HTERT RPE-1 (cell line): Measurements from ENCODE around the gene TRIM54.
"Not testable (repeated sequence)": the region's sequence is repeated elsewhere in the genome, so short reads cannot be mapped to it uniquely, and the experiment has no call there.

Source experiments
- in situ Hi-C: fragments of 300-500 bp; cut with MboI; formaldehyde crosslinking; loops from 4 replicates; pipeline ENCODE4 v1.14.3; 2020; ENCODE audit warnings: low sequenced_read_pairs

TRIM54 gene

DNA sequence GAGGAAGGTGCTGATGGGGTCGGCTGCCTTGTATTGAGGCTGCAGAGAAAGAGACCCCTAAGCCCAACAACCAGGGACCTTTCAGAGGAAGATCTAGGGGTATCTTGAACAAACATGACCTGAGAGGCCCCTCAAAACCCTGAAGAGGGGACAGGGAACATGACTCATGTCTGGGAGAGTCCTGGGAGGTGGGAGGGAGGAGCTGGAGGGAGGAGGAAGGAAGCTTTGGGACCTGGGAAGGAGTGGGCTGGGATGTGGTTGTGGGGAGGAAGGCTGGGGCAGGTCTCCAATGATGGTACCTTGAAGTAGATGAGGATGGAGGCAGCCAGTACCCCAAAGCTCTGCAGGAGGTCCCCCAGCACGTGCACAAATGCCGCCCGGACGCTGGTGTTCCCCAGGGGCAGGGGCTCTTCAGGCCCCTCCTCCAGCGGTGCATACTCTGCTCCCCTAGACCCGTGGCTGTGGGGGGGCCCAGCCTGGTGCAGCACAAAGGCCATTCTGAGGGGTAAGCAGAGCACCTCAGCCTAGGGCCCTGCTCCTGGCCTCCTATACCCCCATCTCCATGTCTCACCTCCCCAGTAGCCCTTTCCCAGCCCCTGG is 25.3 kb upstream of the TRIM54 start:
- in situ Hi-C loops: no loop called here

DNA sequence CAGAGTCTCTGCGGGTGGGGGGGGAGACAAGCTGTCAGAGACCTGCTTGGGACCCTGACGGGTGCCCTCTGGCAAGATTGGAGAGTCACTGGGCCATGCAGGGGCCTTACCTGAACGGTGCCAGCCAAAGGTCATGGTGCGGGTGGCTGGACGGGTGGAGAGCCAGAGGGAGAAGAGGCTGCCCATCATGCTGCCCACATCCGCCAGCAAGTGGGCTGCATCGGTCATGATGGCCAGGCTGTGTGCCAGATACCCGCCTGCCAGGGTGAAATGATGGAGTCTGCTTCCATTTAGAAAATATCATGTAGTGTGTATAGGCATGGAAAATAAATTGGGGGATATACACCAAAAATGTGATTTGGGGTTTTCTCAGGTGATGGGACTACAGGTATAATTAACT is 24.2 kb upstream of the TRIM54 start:
- in situ Hi-C loops: no loop called here

DNA sequence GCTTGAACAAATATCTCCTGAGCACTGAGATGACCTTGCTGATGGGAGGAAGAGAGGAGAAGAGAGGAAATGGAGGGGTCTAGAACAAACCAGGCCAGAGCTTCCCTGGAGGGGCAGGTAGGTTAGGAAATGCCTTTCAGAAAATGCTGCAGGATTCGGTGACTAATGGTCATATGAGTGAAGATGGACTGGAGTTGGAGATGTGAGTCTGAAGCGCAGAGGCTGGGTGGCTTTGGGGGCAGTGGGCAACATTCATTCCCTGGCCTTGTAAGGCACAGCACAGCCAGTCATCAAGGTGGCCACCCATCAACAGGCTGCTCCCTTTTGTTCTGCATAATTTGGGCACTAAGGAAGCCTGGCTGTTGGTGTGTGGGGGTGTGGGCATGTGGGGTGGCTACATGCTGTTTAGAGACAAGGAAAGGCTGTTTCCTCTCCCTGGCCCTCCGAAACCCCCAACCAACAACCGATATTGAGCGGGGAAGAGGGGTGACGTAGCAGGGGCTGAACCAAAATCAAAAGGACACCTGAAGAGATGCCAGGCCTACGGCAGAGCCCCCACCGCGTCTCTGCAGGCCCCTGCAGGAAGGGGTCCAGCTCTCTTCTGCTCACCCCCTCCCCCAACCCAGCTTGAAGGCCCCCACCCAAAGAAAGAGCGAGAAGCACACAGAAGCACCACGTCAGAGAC is 20.8 kb upstream of the TRIM54 start:
- in situ Hi-C loops: no loop called here

DNA sequence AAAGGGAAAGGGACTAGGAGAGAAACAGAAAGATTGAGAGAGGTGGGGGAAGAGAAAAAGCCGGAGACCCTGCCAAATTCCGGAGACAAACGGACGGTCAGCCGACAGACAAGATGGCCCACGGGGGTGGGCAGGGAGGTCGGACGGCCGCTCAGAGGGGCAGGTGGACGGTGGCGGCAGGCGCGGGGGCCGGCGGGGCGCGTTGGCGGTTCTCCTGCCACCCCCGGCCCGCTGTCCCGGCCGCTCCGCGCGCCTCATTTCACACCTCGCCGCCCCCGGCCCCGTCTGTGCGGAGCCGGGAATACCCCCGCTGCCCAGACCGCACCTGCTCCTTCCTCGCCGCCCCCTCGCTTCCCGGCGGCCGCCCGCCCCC is 20.3 kb upstream of the TRIM54 start:
- in situ Hi-C loops: no loop called here

DNA sequence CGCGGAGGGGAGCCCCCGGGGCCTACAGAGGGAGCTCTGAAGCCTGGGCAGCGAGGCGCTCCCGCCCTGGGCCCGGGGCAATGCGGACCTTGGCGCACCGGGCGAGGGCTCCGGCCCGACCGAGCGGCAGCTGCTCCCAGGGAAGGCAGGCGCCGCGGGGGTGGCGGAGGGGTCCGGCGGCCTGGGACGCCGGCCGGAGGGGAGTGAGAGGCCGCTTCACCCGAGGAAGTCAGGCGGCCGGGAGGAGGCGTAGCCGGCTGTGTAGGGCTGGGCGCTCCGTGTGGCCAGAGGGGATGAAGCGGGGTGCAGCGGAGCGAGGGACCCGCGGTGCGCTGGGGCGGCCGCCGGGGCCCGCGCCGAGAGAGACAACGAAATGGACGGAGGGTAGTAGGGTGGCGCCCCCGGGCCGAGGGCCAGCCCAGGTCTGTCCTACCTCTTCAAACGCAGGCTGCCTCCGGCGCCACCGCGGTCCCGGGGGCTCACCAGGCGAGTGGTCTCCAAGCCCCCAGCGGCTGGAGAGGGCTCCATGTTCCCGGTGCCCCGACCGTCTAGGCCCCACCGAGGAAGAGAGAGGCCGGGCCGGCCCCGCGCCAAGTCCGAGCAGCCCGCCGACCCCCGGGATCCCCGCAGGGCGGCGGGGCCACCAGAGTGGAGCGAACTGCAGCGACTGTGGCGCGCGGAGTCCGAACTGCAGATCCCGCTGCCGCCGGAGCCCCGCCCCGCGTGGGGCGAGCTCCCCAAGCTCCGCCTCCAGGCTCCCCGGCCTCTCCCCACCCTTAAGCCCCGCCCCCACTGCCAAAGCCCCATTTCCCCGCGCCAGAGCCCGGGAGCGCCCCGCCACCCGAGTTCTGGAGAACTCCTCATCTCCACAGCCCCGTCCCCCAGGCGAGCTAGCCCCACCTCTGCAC is 19.6 kb upstream of the TRIM54 start, which contains the start of gene SLC30A3:
Gene SLC30A3, minus strand, starts transcription at position 669 of the 908 bp plus-strand sequence. Its CDS starts 141 bp downstream, at position 528.
- in situ Hi-C loops: no loop called here

DNA sequence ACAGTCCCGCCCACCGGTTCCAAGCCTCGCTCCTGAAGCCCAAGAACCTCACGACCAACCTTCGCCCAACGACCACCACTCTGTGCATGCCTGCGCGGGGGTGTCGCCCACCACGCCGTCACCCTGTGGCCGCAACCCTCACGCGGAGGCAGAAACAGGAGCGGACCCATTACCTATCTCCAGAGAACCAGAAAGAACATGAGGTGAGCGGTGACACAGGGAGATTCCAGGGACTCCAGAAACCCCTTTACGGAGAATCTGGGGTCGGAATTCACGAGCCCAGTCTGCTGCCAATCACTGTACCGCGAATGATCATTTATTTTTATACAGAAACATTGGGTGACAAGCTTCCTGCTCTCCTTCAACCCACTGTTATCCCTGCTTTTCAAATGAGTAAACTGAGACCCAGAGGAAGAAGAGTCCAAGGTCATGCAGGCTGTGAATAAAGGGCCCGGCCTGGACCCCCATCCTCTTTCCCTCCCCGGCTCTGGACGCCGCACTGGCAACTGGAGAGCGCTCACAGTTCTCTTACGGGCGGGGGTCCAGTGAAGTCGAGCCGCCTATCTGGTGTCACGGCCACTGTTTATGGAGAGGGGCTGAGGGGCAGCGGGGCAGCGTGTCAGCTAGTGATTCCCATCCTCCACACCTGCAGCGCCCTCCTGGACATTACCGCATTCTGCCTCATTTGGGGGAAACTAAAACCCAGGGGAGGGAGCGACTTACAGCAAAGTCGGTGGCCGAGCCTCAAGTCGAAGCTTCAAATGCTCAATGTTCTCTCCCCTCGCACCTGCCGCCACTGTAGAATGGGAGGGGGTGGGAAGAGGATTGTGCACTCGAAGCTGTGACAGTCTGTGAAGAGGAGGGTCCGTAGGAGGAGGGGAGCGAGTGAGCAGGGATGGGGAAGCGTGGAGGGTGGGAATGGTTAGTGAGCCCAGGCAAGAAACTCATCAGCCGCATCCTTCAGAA is 18.7 kb upstream of the TRIM54 start:
- in situ Hi-C loops: no loop called here

DNA sequence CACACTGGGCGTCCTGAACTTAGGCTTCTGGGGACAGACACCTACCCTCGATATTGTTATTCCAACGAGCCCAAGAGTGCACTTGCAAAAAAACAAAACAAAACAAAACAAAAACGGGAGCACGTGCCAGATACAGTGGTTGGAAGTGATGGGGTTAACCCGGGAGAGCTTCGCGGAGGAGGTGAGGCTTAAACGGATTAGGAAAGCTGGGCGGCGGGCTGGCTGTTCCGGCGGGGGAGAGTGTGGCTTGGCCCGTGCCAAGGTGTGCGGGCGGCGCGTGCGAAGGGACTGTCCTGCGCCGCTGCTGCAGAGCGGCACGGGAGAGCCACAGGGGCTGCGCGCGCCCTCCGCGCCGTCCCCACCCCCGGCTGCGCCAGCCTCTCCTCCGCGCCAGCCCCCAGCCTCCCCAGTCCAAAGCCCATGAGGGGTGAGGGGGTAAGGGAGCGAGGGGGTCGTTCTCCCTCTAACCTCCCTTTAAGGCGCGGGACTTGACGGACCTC is 17.9 kb upstream of the TRIM54 start:
- in situ Hi-C loops: no loop called here

DNA sequence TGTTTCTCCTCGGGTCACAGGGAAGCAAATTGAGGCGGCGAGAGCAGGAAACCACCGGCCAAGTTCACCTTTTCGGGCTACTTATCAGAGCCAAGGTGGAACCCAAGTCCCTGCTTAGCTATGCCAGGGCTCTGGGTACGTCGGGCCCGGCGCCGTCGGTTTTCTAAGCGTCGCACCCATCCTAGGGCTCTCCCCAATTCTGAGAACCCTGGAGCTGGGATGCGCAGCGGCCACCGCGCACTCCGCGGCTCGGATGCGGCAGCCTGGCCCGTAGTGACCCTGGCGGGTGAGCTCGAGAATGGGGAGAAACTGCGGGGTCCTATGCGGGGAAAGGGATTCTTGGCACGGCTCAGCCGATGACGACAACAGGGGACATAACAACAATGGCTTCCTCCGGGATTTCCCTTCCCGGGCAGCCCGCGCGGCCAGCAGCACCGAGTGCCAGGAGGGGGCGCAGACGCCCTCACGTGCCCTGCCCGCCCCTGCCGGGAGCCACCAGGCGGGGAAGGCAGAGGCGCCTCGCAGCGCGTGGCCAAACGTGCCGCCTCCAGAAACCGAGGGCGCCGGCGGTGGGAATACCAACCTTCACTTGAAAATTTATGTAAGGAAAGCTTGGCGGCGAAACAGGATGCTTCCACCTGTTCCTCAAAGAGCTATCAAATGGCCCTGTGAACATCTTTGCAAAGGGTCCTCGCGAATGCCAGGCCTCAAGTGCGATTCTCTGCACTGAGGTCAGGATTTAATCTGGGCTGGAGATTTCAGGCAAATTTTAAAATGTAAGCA is 17.3 kb upstream of the TRIM54 start:
- in situ Hi-C loops: no loop called here

DNA sequence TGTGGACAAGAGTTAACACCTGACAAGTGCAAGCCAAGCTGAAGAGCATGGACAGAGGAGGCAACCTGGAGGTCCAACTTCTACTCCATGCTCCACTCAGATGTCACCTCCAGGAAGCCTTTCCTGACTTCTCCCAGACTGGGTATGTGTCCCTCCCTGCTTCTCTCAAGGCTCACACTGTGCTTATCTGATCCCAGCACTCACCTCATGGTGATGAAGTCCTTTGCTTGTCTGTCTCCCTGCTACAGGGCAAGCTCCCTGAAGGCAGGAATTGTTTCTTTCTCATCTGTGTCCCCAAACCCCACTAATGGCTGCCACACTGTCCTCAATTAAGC is 16.7 kb upstream of the TRIM54 start:
- in situ Hi-C loops: no loop called here

DNA sequence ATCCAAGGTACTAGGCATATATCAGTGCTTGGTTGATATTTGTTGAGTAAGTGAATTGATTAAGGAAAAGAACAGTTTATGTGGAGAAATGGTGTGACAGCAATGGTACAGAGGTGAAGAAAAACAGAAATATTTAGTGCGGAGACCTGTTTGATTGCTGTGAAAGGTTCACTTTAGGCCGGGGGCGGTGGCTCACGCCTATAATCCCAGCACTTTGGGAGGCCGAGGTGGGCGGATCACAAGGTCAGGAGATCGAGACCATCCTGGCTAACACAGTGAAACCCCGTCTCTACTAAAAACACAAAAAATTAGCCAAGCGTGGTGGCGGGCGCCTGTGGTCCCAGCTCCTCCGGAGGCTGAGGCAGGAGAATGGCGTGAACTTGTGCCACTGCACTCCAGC is 13.9 kb upstream of the TRIM54 start:
- in situ Hi-C loops: not testable (repeated sequence)

DNA sequence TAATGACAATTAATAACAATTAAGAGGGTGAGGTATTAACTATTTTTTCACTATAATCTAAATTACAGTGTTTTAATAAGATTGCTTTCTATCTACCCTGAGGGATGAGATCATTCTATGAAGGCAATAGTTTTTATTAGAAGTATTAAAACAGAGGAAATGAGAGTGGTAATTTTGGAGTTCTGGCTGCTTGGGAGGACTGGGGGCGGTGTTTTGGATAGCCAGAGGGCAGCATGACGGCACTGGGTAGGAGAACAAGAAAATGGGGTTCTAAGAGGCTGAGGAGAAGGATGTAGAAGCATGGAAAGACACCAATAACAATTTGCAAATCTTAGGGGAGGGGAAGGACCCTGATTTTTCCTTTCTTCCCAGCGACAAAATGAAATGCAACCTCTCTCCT is 12.1 kb upstream of the TRIM54 start:
- in situ Hi-C loops: no loop called here

DNA sequence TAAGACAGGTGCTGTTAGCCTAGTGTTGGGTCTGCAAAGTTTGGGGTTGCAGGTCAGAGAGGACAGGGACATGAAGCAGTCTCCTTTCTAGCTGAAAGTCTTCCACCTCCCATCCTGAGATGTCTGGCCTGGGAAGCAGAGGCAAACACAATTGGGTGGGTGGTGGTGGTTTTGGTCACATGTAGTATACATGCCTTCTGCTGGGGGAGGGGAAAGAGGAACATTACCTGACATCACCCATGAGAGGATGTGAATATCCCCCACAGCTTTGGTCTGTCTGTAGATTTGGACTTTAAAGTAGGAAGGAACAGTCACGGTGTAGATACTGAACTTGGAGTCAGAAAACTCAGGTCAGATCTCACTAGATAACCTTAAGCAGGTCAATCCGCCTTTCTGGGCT is 11.6 kb upstream of the TRIM54 start:
- in situ Hi-C loops: no loop called here

DNA sequence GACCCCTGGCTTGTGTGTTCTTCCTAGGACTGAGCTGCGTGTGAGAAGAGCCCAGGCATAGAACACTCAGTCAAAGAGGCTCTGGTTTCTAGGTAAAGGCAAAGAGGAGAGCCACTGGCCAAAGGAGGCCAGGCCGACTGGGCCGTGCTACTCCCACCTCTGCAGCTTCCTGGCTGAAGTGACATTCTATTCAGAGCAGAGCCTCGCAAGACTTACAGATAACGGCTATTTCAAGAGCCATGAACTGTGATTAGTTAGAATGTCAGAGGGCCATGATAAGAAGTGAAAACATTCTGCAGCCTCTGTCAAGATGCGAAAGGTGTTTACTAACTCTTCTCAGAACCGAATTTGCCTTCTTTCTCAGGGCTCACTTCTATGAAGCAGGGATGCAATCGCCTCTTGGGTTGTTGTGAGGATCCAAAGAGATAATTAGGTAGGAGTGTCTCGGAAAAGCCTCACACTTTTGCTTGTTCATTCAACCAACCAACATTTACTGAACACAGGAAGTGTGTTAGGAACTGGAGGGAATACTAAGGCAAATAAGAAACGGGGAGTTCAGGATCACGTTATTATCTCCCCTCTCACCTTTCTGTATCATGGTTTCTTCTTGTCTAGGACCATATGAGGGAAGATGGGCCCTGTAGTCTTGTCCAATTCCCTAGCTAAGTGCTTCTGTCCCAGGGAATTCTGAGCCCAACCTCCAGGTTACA is 10.4 kb upstream of the TRIM54 start:
- in situ Hi-C loops: no loop called here

DNA sequence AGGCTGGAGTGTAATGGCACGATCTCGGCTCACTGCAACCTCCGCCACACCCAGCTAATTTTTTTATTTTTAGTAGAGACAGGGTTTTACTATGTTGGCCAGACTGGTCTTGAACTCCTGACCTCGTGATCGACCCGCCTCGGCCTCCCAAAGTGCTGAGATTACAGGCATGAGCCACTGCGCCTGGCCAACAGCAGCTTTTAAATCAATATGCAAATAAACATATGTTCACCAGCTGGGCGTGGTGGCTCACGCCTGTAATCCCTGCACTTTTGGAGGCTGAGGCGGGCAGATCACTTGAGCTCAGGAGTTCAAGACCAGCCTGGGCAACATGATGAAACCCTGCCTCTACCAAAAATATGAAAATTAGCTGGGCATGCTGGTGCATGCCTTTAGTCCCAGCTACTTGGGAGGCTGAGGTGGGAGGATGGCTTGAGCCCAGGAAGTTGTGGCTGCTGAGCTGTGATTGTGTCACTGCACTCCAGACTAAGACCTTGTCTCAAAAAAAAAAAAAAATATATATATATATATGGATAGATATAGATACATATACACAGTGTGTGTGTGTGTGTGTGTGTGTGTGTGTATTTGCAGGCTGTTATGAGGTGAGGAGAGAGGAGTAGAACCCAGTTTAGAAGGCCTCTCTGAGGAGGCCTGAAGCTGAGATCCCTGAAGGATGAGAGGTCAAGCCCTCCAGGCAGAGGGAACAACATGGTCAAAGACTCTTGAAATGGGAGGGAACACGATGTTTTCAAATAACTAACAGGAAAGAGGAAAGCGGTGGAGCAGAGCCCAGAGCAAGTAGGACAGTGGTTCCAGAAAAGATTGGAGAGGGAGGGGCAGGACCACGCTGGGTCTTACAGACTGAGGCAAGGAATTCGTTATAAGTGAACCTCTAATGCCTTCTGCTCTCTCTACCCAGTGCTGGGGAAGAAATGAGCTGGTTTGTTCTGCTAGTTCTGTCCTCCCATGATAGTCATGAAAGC is 9.4 kb upstream of the TRIM54 start:
- in situ Hi-C loops: not testable (repeated sequence)

DNA sequence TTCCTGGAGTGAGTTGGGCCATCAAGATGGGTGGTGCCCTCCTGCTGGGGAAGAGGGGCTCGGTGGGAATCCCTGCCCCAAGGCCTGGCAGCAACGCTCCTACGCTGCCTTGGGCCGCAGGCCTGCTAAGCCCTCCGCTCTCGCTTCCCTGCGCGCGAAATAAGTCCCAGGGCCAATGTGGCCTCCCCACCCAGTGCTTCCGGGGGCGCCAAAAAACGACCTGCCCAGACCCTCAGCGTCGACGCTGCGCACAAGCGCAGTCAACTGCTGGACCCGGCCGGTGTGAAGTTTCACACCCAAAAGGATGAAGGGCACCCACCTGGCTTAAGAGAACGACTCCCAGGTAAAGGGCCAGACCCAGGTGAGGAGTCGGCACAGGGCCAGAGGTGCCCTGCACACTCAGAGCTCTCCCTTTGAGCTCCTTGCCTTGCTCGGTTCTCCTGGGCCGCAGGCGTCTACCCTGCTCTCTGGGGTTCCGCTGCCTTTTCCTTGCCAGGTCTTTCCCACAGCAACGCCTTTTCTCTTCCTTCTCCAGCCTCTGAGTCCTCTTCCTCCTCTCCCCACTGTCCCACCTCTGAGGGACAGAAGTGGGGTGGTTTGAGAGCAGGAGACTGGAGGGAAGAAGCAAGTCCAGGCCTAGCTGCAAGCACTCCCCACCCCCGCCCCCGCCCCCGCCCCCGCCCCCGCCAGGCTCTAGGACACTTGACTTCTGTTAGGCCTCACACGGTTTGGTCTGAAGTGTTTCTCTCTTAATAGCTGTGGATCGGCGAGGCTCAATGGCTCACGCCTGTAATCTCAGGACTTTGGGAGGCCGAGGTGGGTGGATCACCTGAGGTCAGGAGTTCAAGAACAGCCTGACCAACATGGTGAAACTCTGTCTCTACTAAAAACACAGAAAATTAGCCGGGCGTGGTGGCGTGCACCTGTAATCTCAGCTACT is 6.7 kb upstream of the TRIM54 start, which contains the start of gene DNAJC5G:
Gene DNAJC5G, plus strand, starts transcription at position 223 of the 940 bp plus-strand sequence. CDS start 1,296 bp downstream, outside the sequence.
- in situ Hi-C loops: no loop called here

DNA sequence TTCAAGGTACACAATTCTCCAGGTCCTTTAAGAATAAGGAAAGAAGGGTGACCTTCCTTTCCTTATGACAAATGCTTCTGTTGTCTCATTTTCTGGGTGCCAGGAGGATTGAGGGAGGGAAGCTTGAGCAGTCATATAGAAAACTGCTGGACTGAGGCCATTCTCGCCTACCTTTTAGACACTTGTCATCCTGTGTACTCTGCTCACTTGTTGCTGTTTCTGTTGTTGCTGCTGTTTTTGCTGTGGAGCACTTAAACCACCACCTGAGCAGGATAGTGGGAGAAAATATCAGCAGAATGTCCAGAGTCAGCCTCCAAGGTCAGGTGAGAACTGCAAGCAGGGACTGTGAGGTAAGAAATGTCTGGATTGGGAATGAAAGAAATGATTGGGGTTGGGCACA is 4.2 kb upstream of the TRIM54 start:
- in situ Hi-C loops: no loop called here

DNA sequence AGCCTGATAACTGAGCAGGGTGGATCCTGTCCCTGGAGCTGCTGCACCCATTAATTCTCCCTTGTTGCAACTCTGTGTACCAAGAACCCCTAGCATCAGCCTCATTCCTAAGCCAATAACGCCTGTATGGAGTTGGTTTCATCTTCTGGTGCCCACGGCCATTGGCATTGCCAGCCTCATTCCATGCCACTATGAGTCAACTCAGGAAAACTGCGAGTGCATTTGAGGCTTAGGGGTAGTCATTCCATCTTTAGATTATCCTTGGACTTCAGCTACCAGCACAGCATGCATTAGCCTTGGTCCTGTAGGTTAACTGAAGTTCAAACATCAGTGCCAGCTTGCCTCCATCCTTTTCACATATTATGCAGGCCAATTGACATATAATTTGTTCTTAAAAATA is 1.4 kb upstream of the TRIM54 start:
- in situ Hi-C loops: no loop called here
